Naive thymus-derived CD4-positive, alpha-beta T cell (primary cell): Measurements from ENCODE around the gene RAD21L1. TPM values are rescaled to one million over a fixed set of nuclear protein-coding genes. Genes with fewer than 3 reads are reported as not detected.

Experiments
- ATAC-seq: fragments of 150-1000 bp; cut with Tn5 transposase; 2 replicates; pipeline ENCODE4 v1.10.0; 2021; ENCODE audit warnings: mild to moderate bottlenecking, moderate library complexity
- CTCF ChIA-PET: fragments of 350-600 bp; sonication (Branson Sonifier 250); formaldehyde crosslinking; loops from one replicate; lab custom pipeline; 2021; ENCODE audit warnings: antibody characterized with exemption; lab: Charles Lee
- POLR2A ChIA-PET: fragments of 350-600 bp; sonication (Branson Sonifier 250); formaldehyde crosslinking; loops from one replicate; lab custom pipeline; 2021; ENCODE audit warnings: antibody characterized with exemption, inconsistent platforms; lab: Charles Lee
- DNase-seq, 9 donors: peaks; one replicate each; pipeline versions ENCODE4 v3.0.0 to v3.0.0-alpha.2; 2020 to 2022; ENCODE audit warnings: mixed read lengths in 1 of 9
- H3K27ac ChIP-seq: one replicate; pipeline ENCODE4 v1.7.0; 2013; ENCODE audit warnings: mild to moderate bottlenecking, low read depth, low read length, moderate library complexity
- H3K27me3 ChIP-seq, 2 donors: one replicate each; pipeline ENCODE4 v1.7.0; 2013; ENCODE audit warnings: low read length in 2 of 2, mild to moderate bottlenecking in 2 of 2, moderate library complexity in 2 of 2; ENCODE audit not compliant: control insufficient read depth in 2 of 2, insufficient read depth in 2 of 2
- H3K36me3 ChIP-seq, 3 experiments: 1 replicate in 2 of 3; 2 replicates in 1 of 3; pipeline ENCODE4 v1.7.0; 2013; ENCODE audit warnings: low read length in 3 of 3, mild to moderate bottlenecking in 3 of 3, moderate library complexity in 1 of 3; ENCODE audit not compliant: insufficient read depth in 3 of 3, control insufficient read depth in 2 of 3
- H3K4me1 ChIP-seq, 2 donors: one replicate each; pipeline ENCODE4 v1.7.0; 2013; ENCODE audit warnings: low read length in 2 of 2, mild to moderate bottlenecking in 2 of 2, moderate library complexity in 1 of 2; ENCODE audit not compliant: control insufficient read depth in 2 of 2, insufficient read depth in 2 of 2
- H3K4me3 ChIP-seq: 2 replicates; pipeline ENCODE4 v1.7.0; 2013; ENCODE audit warnings: mild to moderate bottlenecking, low read length
- H3K9me3 ChIP-seq, 3 experiments: 1 replicate in 2 of 3; 2 replicates in 1 of 3; pipeline ENCODE4 v1.7.0; 2013; ENCODE audit warnings: low read length in 3 of 3; ENCODE audit not compliant: control insufficient read depth in 2 of 3
- H3K27ac Mint-ChIP-seq, 9 donors: one replicate each; pipeline ENCODE4 v1.8.0; 2020 to 2022; ENCODE audit warnings: mixed read lengths in 9 of 9, mild to moderate bottlenecking in 8 of 9, moderate library complexity in 5 of 9, inconsistent platforms in 2 of 9
- H3K27me3 Mint-ChIP-seq, 5 donors: one replicate each; pipeline ENCODE4 v1.8.0; 2021 to 2022; ENCODE audit warnings: mixed read lengths in 5 of 5, mild to moderate bottlenecking in 1 of 5
- H3K36me3 Mint-ChIP-seq, 5 donors: one replicate each; pipeline ENCODE4 v1.8.0; 2020 to 2022; ENCODE audit warnings: mixed read lengths in 5 of 5, mild to moderate bottlenecking in 3 of 5, inconsistent platforms in 1 of 5
- H3K4me1 Mint-ChIP-seq, 7 donors: one replicate each; pipeline ENCODE4 v1.8.0; 2020 to 2022; ENCODE audit warnings: mixed read lengths in 7 of 7, mild to moderate bottlenecking in 3 of 7, inconsistent platforms in 1 of 7
- H3K4me3 Mint-ChIP-seq, 10 donors: one replicate each; pipeline ENCODE4 v1.8.0; 2020 to 2022; ENCODE audit warnings: mild to moderate bottlenecking in 10 of 10, mixed read lengths in 10 of 10, moderate library complexity in 6 of 10, inconsistent platforms in 2 of 10
- H3K9me3 Mint-ChIP-seq, 11 donors: one replicate each; pipeline ENCODE4 v1.8.0; 2020 to 2022; ENCODE audit warnings: mixed read lengths in 11 of 11, mild to moderate bottlenecking in 4 of 11, inconsistent platforms in 1 of 11, moderate library complexity in 1 of 11
- intact Hi-C, 2 donors: fragments of 100-400 bp; cut with micrococcal nuclease; formaldehyde crosslinking; loops; one replicate each; pipeline ENCODE4 v1.15.1; 2023
- polyA plus RNA-seq, 2 donors: library from polyadenylated mRNA; unstranded; fragments of 300-500 nt; fragmentation: Illumina TruSeq; gene quantifications; one replicate each; pipeline ENCODE4 v1.2.3, GENCODE V29; 2021
- total RNA-seq, 6 experiments: library from RNA in 5 of 6; stranded (reverse) in 5 of 6; gene quantifications; 1 replicate in 5 of 6; 2 replicates in 1 of 6; pipeline ENCODE4 v1.2.3 and lab custom pipeline; 2021 to 2026

RAD21L1 gene
- total and polyA plus RNA-seq, 7 experiments from 2014 or later: 0.48 to 0.81 (median 0.61) TPM; not detected in 3

DNA sequence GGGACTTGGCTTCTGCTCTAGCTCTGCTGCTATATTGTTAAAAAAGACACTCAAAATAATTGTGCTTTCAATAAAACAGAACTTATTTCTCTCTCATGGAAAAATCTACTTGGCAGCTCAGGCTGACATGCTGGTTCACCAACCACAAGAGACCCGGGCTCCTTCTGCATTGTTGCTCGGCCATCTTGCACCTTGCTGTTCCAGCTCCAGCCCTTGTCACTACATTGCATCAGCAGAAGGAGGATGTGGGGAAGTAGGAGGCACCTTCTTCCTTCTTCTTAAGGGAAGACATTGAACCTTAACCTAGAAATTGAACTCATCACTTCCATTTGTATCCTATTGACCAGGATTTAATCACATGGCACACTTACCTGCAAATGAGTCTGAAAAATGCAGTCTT, 29.2 kb upstream of the RAD21L1 start:
- Mint-ChIP-seq H3K27ac (no peak overlapping the region), H3K36me3 (no peaks in the 10 kb centered on the region), H3K4me1 (peaks cover 2 to 18% (median 9%) of the 10 kb centered on the region in 7 donors), H3K9me3 (peaks cover 0 to 6% (median 0%) of the 10 kb centered on the region in 11 donors), H3K27me3 (peaks cover 0 to 9% (median 0%) of the 10 kb centered on the region in 5 donors), H3K4me3 (no peak overlapping the region)
- CTCF ChIA-PET: no interaction called here
- Histone ChIP-seq H3K36me3 (no peaks in the 10 kb centered on the region), H3K27me3 (no peaks in the 10 kb centered on the region), H3K4me1 (no peaks in the 10 kb centered on the region), H3K9me3 (no peaks in the 10 kb centered on the region), H3K27ac (no peak overlapping the region), H3K4me3 (no peak overlapping the region)
- POLR2A ChIA-PET: no interaction called here
- no peak for ATAC-seq
- DNase-seq: no peak
- intact Hi-C loops: no loop called here

DNA sequence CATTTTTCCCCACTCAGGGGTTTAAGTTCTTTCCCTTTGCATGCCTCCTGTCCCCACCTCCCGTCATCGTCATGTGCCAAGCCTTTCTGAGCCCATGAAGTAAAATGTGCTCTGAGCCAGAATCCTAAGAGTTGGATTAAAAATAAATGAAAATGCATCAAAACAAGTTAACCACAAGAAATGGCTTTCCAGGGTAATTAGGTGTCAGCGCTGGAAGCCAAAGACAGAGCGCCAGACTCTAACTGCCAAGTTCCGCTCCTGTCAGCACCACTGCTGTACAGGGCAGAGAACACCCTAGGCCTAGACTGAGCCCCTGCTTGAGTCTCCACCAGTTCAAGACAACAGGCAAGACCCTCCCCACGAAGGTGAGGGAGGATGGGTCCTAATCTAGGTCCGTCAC, 28.0 kb upstream of the RAD21L1 start:
- Mint-ChIP-seq H3K9me3 (peaks cover 0 to 6% (median 0%) of the 10 kb centered on the region in 11 donors), H3K4me3 (no peak overlapping the region), H3K27ac (no peak overlapping the region), H3K27me3 (peaks cover 0 to 7% (median 0%) of the 10 kb centered on the region in 5 donors), H3K36me3 (no peaks in the 10 kb centered on the region), H3K4me1 (peaks cover 2 to 18% (median 9%) of the 10 kb centered on the region in 7 donors)
- intact Hi-C loops: no loop called here
- Histone ChIP-seq H3K9me3 (no peaks in the 10 kb centered on the region), H3K4me1 (no peaks in the 10 kb centered on the region), H3K27ac (no peak overlapping the region), H3K27me3 (no peaks in the 10 kb centered on the region), H3K4me3 (no peak overlapping the region), H3K36me3 (no peaks in the 10 kb centered on the region)
- ATAC-seq (no peak), DNase-seq (no peak)
- ChIA-PET CTCF (no interaction called here), POLR2A (no interaction called here)

DNA sequence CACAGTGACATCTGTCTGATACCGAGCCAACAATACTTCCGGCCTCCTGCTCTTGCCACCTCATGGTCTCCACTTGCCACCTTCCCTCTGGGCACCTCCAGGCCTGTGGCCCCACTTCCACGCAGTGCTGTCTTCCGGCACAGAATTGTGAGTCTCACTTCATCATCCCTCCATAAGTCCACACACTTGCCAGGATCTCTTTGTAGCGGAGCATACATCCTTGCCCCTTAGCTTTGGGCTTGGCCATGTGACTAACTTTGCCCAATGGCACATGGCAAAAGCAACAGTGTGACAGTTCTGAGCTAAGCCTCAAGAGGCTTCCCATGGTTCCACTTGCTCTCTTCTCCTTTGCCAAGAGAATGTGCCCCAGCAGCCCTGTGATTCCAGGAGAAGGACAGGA, 27.1 kb upstream of the RAD21L1 start:
- POLR2A ChIA-PET: no interaction called here

DNA sequence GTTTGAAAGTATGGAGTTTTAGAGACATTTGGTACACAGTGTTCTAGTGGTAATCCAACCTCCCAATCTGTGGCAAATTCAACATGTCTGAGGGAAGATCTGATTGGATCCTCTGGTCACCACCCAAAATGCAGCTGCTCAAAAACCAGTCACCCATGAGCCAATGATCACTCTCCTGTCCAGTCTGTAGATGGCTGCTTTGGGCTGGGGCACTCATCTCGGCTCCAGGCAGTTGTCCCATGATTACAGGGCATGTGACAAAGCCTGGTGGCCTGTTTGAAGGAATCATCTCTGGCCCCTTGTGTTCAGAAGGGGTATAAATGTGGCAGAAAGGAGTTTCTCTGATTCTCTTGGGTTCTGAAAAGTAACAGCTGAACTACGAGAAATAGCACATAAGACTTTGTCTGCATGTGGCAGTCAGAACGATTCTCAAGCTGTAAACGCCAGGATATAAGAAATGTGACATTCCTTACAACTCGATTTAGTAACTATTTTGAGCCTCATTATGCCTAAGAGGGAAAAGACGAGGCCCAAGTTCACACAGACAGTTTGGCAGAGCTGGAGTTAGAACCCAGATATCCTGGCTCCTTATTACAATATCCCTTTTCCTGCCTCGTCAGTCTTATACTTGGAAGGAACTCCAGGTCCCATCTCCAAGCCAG, 26.5 kb upstream of the RAD21L1 start:
- no peak overlapping the region for H3K27ac ChIP-seq
- Mint-ChIP-seq H3K27ac (peak overlapping the region in 2 of 9 donors; percentile 66 to 70), H3K9me3 (peaks cover 0 to 6% (median 0%) of the 10 kb centered on the region in 11 donors), H3K36me3 (no peaks in the 10 kb centered on the region), H3K27me3 (peaks cover 0 to 7% (median 0%) of the 10 kb centered on the region in 5 donors), H3K4me3 (no peak overlapping the region), H3K4me1 (peaks cover 2 to 18% (median 9%) of the 10 kb centered on the region in 7 donors)
- H3K27me3 ChIP-seq: no peaks in the 10 kb centered on the region
- H3K4me3 ChIP-seq: no peak overlapping the region
- DNase-seq (no peak), ATAC-seq (no peak)
- CTCF ChIA-PET: interaction anchor here (0.6 to 1.2 kb wide), 3 partner anchors 13 to 239 kb away, joined by 3 to 4 read pairs (median 3); no protein-coding TSS in a partner anchor
- H3K9me3 ChIP-seq: no peaks in the 10 kb centered on the region
- POLR2A ChIA-PET: no interaction called here
- intact Hi-C loops: no loop called here
- H3K36me3 ChIP-seq: no peaks in the 10 kb centered on the region
- H3K4me1 ChIP-seq: no peaks in the 10 kb centered on the region

More for the DNA sequence above, 27.1 kb upstream of the RAD21L1 start:
- Histone ChIP-seq H3K36me3 (no peaks in the 10 kb centered on the region), H3K27ac (no peak overlapping the region), H3K4me1 (no peaks in the 10 kb centered on the region), H3K27me3 (no peaks in the 10 kb centered on the region), H3K9me3 (no peaks in the 10 kb centered on the region), H3K4me3 (no peak overlapping the region)
- Mint-ChIP-seq H3K27me3 (peaks cover 0 to 7% (median 0%) of the 10 kb centered on the region in 5 donors), H3K27ac (no peak overlapping the region), H3K4me3 (no peak overlapping the region), H3K36me3 (no peaks in the 10 kb centered on the region), H3K4me1 (peaks cover 2 to 18% (median 9%) of the 10 kb centered on the region in 7 donors), H3K9me3 (peaks cover 0 to 6% (median 0%) of the 10 kb centered on the region in 11 donors)
- CTCF ChIA-PET: interaction anchor here (0.6 to 0.8 kb wide), 2 partner anchors 14 to 90 kb away, joined by 3 to 4 read pairs; no protein-coding TSS in a partner anchor
- intact Hi-C loops: no loop called here
- DNase-seq: no peak
- no peak for ATAC-seq

DNA sequence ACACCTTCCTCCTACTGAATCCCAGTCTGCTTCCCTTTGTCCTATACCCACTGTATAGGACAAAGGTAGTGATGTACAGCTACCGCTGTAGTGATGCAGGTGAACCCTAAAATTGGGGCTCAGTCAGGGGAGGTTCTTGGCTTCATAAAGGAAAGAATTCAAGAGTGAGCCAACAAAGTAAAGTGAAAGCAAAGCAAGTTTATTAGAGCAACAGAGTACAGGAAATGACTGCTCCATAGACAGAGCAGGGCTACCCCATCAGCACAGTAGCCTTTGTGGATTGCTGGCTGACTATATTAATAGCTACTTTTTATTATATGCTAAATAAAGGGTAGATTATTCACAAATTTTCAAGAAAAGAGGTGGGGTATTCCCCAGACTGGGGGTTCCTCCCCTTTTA, 25.9 kb upstream of the RAD21L1 start:
- DNase-seq: no peak
- Histone ChIP-seq H3K36me3 (no peaks in the 10 kb centered on the region), H3K4me1 (no peaks in the 10 kb centered on the region), H3K27ac (no peak overlapping the region), H3K4me3 (no peak overlapping the region), H3K27me3 (no peaks in the 10 kb centered on the region), H3K9me3 (no peaks in the 10 kb centered on the region)
- Mint-ChIP-seq H3K4me3 (peak overlapping the region in 1 of 10 donors; percentile 34), H3K36me3 (no peaks in the 10 kb centered on the region), H3K4me1 (peaks cover 2 to 18% (median 9%) of the 10 kb centered on the region in 7 donors), H3K27ac (peak overlapping the region in 3 of 9 donors; percentile 27 to 70 (median 66)), H3K27me3 (peaks cover 0 to 7% (median 0%) of the 10 kb centered on the region in 5 donors), H3K9me3 (peaks cover 0 to 6% (median 0%) of the 10 kb centered on the region in 11 donors)
- no peak for ATAC-seq
- intact Hi-C loops: no loop called here
- CTCF ChIA-PET: interaction anchor here (1.2 kb wide), 1 partner anchor 238 kb away, joined by 3 read pairs; no protein-coding TSS in a partner anchor
- POLR2A ChIA-PET: no interaction called here

DNA sequence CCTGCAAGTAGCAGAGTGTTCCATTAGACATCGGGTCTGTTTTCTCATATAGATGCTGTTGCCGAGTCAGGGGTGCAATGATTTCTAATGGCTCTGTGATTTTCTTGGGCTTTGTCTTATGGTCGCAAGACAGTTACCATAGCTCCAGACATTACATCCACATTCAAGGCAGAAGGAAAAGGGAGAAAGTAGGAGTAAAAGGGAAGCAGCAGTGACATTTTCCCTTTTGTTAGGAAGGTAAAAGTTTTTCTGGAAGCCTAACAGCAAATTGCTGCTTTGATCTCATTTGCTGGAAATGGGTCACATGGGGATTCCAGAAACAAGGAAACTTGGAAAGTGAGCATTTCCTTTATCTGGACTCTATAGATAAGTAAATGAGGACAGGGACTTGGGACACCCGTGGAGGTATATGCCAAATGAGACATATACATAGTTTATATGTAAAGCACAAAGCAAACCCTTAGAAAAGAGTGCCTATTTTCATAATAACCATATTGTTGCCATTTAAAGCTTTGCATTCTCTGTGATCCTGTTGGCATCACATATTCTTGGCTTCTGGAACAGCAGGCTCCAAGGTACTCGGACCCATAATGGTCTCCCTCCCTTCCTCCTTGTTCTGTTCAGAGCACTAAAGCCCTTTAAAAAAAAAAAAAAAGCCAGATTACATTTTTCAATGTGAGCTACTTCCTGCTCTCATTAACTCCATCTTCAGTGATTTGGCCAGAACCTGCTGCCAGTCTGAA, 22.9 kb upstream of the RAD21L1 start, which contains the start of gene C20orf202:
Gene C20orf202, plus strand, starts transcription at position 693 of the 743 bp plus-strand sequence. CDS start 132 bp downstream, outside the sequence.
- no peak within 1 kb of the TSS for H3K27ac Mint-ChIP-seq
- no peak within 1 kb of the TSS for H3K4me3 Mint-ChIP-seq
- H3K27me3 ChIP-seq: no peaks in the 10 kb centered on the region
- no peaks in the 10 kb centered on the region for H3K36me3 Mint-ChIP-seq
- H3K4me3 ChIP-seq: no peak within 1 kb of the TSS
- intact Hi-C loops: no loop called here
- no peaks in the 10 kb centered on the region for H3K9me3 ChIP-seq
- ATAC-seq (no peak), DNase-seq (no peak)
- no peaks in the 10 kb centered on the region for H3K36me3 ChIP-seq
- POLR2A ChIA-PET: no interaction called here
- H3K9me3 Mint-ChIP-seq: no peaks in the 10 kb centered on the region
- peaks cover 0 to 5% (median 0%) of the 10 kb centered on the region in 5 donors for H3K27me3 Mint-ChIP-seq
- H3K27ac ChIP-seq: no peak within 1 kb of the TSS
- H3K4me1 ChIP-seq: no peaks in the 10 kb centered on the region
- CTCF ChIA-PET: no interaction called here
- H3K4me1 Mint-ChIP-seq: peaks cover 2 to 18% (median 9%) of the 10 kb centered on the region in 7 donors
